GM18511 (cell line): ENCODE measurements around the gene RAPSN.

ENCODE experiments used
- ATAC-seq: cut with Tn5 transposase; IDR thresholded peaks from one replicate; pipeline ENCODE4 v1.9.1; 2021; ENCODE audit warnings: mild to moderate bottlenecking, moderate library complexity; ENCODE audit not compliant: unreplicated experiment

The RAPSN gene

GRCh38 chr11:47466701-47467250 lies 17.8 kb upstream of the RAPSN start:
- no peak for ATAC-seq

GRCh38 chr11:47466201-47466600 lies 17.3 kb upstream of the RAPSN start:
- ATAC-seq: no peak

GRCh38 chr11:47464483-47464882 lies 15.5 kb upstream of the RAPSN start:
- ATAC-seq: no peak

GRCh38 chr11:47461876-47462275 lies 12.9 kb upstream of the RAPSN start:
- ATAC-seq: no peak

- ATAC-seq: no peak
Observed at GRCh38 chr11:47460571-47461235, 11.8 kb upstream of the RAPSN start.

- peak; percentile 79 for ATAC-seq
Observed at GRCh38 chr11:47454258-47454671, 5.3 kb upstream of the RAPSN start.

GRCh38 chr11:47453365-47453764 lies 4.4 kb upstream of the RAPSN start:
- ATAC-seq: no peak

GRCh38 chr11:47451990-47452389 lies 3.1 kb upstream of the RAPSN start:
- ATAC-seq: no peak

- ATAC-seq: no peak
Observed at GRCh38 chr11:47451436-47451835, 2.5 kb upstream of the RAPSN start.

- ATAC-seq: no peak
Observed at GRCh38 chr11:47449541-47449940, 605 bp upstream of the RAPSN start.

GRCh38 chr11:47447906-47448305 lies 1.0 kb downstream of the RAPSN start:
- no peak for ATAC-seq

- no peak for ATAC-seq
Observed at GRCh38 chr11:47446833-47447232, 2.1 kb downstream of the RAPSN start.

- ATAC-seq: no peak
Observed at GRCh38 chr11:47445840-47446239, 3.1 kb downstream of the RAPSN start.

GRCh38 chr11:47443817-47444216 lies 5.1 kb downstream of the RAPSN start:
- no peak for ATAC-seq

- ATAC-seq: no peak
Observed at GRCh38 chr11:47443028-47443700, 5.8 kb downstream of the RAPSN start.

- no peak for ATAC-seq
Observed at GRCh38 chr11:47442514-47442913, 6.4 kb downstream of the RAPSN start.

- ATAC-seq: no peak
Observed at GRCh38 chr11:47441421-47441820, 7.5 kb downstream of the RAPSN start.

GRCh38 chr11:47440054-47440476 lies 8.9 kb downstream of the RAPSN start:
- no peak for ATAC-seq

GRCh38 chr11:47438721-47439120 lies 10.2 kb downstream of the RAPSN start:
- no peak for ATAC-seq

GRCh38 chr11:47437746-47438418 lies 11.1 kb downstream of the RAPSN start:
- no peak for ATAC-seq

GRCh38 chr11:47437218-47437745 lies 11.7 kb downstream of the RAPSN start:
- no peak for ATAC-seq

- no peak for ATAC-seq
Observed at GRCh38 chr11:47436726-47437125, 12.2 kb downstream of the RAPSN start.
